A549 (cell line): ENCODE measurements around the gene ANTXR1. TPM values are rescaled to one million over a fixed set of nuclear protein-coding genes. Genes with fewer than 3 reads are reported as not detected.
A peak's percentile ranks its signal among the peaks of the same experiment; 100 is the strongest.

Experiments
- ATAC-seq, 2 experiments: fragments of 200-7000 bp in 1 of 2; fragments of >200 bp in 1 of 2; cut with Nextera tagmentation in 1 of 2; cut with Tn5 transposase in 1 of 2; 3 replicates each; pipeline versions ENCODE4 v1.8.0 to v1.9.1; 2018 to 2020; ENCODE audit warnings: mild to moderate bottlenecking in 1 of 2, moderate library complexity in 1 of 2
- CTCF ChIA-PET: fragments of 300-600 bp; sonication (Branson Sonifier 250); formaldehyde crosslinking; extraction: SDS; loops from one replicate; lab custom pipeline; 2021; ENCODE audit warnings: antibody characterized with exemption, inconsistent platforms; lab: Yijun Ruan, JAX
- POLR2A ChIA-PET: fragments of 350-600 bp; formaldehyde crosslinking; extraction: SDS; loops from one replicate; lab custom pipeline; 2021; ENCODE audit warnings: antibody characterized with exemption, inconsistent platforms; lab: Yijun Ruan, JAX
- DNase-seq, 2 experiments: peaks; one replicate each; pipeline versions ENCODE4 v3.0.0 to v3.0.0-alpha.2; 2011 to 2016; ENCODE audit warnings: low read depth in 1 of 2, low spot score in 1 of 2
- FAIRE-seq: peaks from 2 replicates; lab custom pipeline; 2011; peaks lifted over from hg19 to GRCh38; lab: Jason Lieb, UNC
- H3K27ac ChIP-seq, 2 experiments: fragments of >200 bp; sonication (Bioruptor Twin); formaldehyde crosslinking; 3 replicates each; pipeline ENCODE4 v1.5.1; 2016 to 2017
- H3K4me1 ChIP-seq: fragments of >200 bp; sonication (Bioruptor Twin); formaldehyde crosslinking; 3 replicates; pipeline ENCODE4 v1.6.1; 2016
- H3K4me2 ChIP-seq: fragments of >200 bp; sonication (Bioruptor Twin); formaldehyde crosslinking; 3 replicates; pipeline ENCODE4 v1.6.1; 2016
- H3K4me3 ChIP-seq: fragments of >200 bp; sonication (Bioruptor Twin); formaldehyde crosslinking; 3 replicates; pipeline ENCODE4 v1.5.1; 2016
- H3K9me3 ChIP-seq: fragments of >200 bp; sonication (Bioruptor Twin); formaldehyde crosslinking; 3 replicates; pipeline ENCODE4 v1.6.1; 2016
- BHLHE40 ChIP-seq: IDR thresholded peaks from 2 replicates; pipeline ENCODE4 v1.6.1; 2012; ENCODE audit warnings: low read depth, low read length, inconsistent platforms
- CEBPB ChIP-seq, 2 experiments: fragments of >200 bp in 1 of 2; sonication (Bioruptor Twin) in 1 of 2; formaldehyde crosslinking in 1 of 2; IDR thresholded peaks; 2 replicates each; pipeline ENCODE4 v1.6.1; 2012 to 2016
- CHD2 ChIP-seq: fragments of 150-350 bp; IDR thresholded peaks from 2 replicates; pipeline ENCODE4 v1.6.1; 2014; ENCODE audit warnings: low read length; ENCODE audit not compliant: partially characterized antibody
- FOSL2 ChIP-seq, 2 experiments: fragments of 450-650 bp in 1 of 2; fragments of >200 bp in 1 of 2; sonication (Bioruptor Twin) in 1 of 2; formaldehyde crosslinking; IDR thresholded peaks; 2 replicates each; pipeline versions ENCODE4 v1.5.0 to v1.6.1; 2016 to 2020; ENCODE audit warnings: mild to moderate bottlenecking in 1 of 2, moderate library complexity in 1 of 2
- GATA3 ChIP-seq: IDR thresholded peaks from 2 replicates; pipeline ENCODE4 v1.6.1; 2012; ENCODE audit warnings: borderline replicate concordance
- HEYL ChIP-seq: fragments of 250-450 bp; sonication (Bioruptor Pico); IDR thresholded peaks from 2 replicates; pipeline ENCODE4 v1.8.0; 2021; ENCODE audit warnings: mild to moderate bottlenecking, moderate library complexity
- HOXB5 ChIP-seq: fragments of 250-450 bp; sonication (Bioruptor Pico); IDR thresholded peaks from 2 replicates; pipeline ENCODE4 v1.5.0; 2020; ENCODE audit warnings: mild to moderate bottlenecking, moderate library complexity
- JUN ChIP-seq, 2 experiments: fragments of >200 bp; sonication (Bioruptor Twin); formaldehyde crosslinking; IDR thresholded peaks; 2 replicates in 1 of 2; 3 replicates in 1 of 2; pipeline ENCODE4 v1.6.1; 2016 to 2017
- JUNB ChIP-seq: fragments of >200 bp; sonication (Bioruptor Twin); formaldehyde crosslinking; IDR thresholded peaks from 2 replicates; pipeline ENCODE4 v1.6.1; 2016
- MAFK ChIP-seq: fragments of 450-650 bp; IDR thresholded peaks from 2 replicates; pipeline ENCODE4 v1.6.1; 2014; ENCODE audit not compliant: partially characterized antibody
- NFE2L2 ChIP-seq: fragments of 150-350 bp; conservative IDR thresholded peaks from 2 replicates; pipeline ENCODE4 v1.6.1; 2014; ENCODE audit warnings: low read length
- POLR2A ChIP-seq: IDR thresholded peaks from 2 replicates; pipeline ENCODE4 v1.6.1; 2012; ENCODE audit warnings: mild to moderate bottlenecking, low read length
- ZNF302 ChIP-seq: fragments of 250-450 bp; sonication (Bioruptor Pico); IDR thresholded peaks from 2 replicates; pipeline ENCODE4 v1.9.0; 2021; ENCODE audit warnings: inconsistent platforms, mild to moderate bottlenecking, moderate library complexity
- WGBS: methylation state at CpG from one replicate; pipeline ENCODE4 v1.1.6; 2017; ENCODE audit errors: missing lambda C conversion rate; 5-methylcytosine and 5-hydroxymethylcytosine counted together
- polyA plus RNA-seq, 4 experiments: library from polyadenylated mRNA; depleted of rRNA in 3 of 4; stranded (reverse); fragments of >200 nt; fragmentation: RNase III in 1 of 4; extraction: RNeasy Plus Mini Kit Qiagen cat#74134 plus additional on column Dnase treatment in 1 of 4; gene quantifications; 2 replicates in 3 of 4; 3 replicates in 1 of 4; pipeline ENCODE4 v1.2.3, GENCODE V29; 2011 to 2017
- TF ChIP-seq, protein P1 (sequence below): fragments of 250-450 bp; sonication (Bioruptor Pico); IDR thresholded peaks from 2 replicates; pipeline ENCODE4 v1.5.0; 2020; ENCODE audit warnings: low read depth, mild to moderate bottlenecking, moderate library complexity
- TF ChIP-seq, protein P2 (sequence below): fragments of 150-350 bp; IDR thresholded peaks from 2 replicates; pipeline ENCODE4 v1.6.1; 2014; ENCODE audit warnings: low read depth, mild to moderate bottlenecking, low read length

Gene ANTXR1
- polyA plus RNA-seq, 2 of the 4 experiments (the other 2 are of a cell fraction): 161 to 194 TPM

GRCh38 chr2:69248232-69248631, 235.3 kb downstream of the ANTXR1 start:
- Histone ChIP-seq H3K4me1 (peaks cover 63% of the 10 kb centered on the region), H3K27ac (peak overlapping the region; percentile 73 to 85), H3K4me3 (no peak overlapping the region), H3K9me3 (no peaks in the 10 kb centered on the region), H3K4me2 (peak overlapping the region; percentile 38)
- WGBS: 21% methylated on average over 4 of the region's 4 CpGs
- POLR2A ChIA-PET: interaction anchor here (1.0 kb wide), 1 partner anchor 85 kb away, joined by 3 read pairs; no protein-coding TSS in a partner anchor
- ATAC-seq (peak in 1 of 2 experiments; percentile 56; a peak in 3 of 6 replicates), DNase-seq (peak in 1 of 2 experiments; percentile 71), FAIRE-seq (no peak)
- CTCF ChIA-PET: interaction anchor here (1.6 kb wide), 1 partner anchor 58 kb away, joined by 6 read pairs; no protein-coding TSS in a partner anchor
- TF ChIP-seq JUN (IDR thresholded peaks at IDR 0.05) (0 out of 5 replicates have a peak, but pooled peaks of 1 of the 2 experiments have one; percentile 26), JUNB (0 out of 2 replicates have a peak, but pooled peaks have one; percentile 44), FOSL2 (IDR thresholded peaks at IDR 0.05) (no peak), FOSL2 (CRISPR knock-in tag; IDR thresholded peaks at IDR 0.05) (peak; percentile 79), POLR2A (no peak), HOXB5 (CRISPR knock-in tag) (peak; percentile 55), ZNF302 (no peak), BHLHE40 (no peak), GATA3 (peak; percentile 85), CEBPB (IDR thresholded peaks at IDR 0.05) (peak in 1 of 2 experiments; percentile 27; a peak in 1 of 4 replicates)
- TF ChIP-seq, protein P1, sequence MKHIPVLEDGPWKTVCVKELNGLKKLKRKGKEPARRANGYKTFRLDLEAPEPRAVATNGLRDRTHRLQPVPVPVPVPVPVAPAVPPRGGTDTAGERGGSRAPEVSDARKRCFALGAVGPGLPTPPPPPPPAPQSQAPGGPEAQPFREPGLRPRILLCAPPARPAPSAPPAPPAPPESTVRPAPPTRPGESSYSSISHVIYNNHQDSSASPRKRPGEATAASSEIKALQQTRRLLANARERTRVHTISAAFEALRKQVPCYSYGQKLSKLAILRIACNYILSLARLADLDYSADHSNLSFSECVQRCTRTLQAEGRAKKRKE (CRISPR knock-in tag): peak; percentile 7; the same call in 1 of the 2 replicates

DNA sequence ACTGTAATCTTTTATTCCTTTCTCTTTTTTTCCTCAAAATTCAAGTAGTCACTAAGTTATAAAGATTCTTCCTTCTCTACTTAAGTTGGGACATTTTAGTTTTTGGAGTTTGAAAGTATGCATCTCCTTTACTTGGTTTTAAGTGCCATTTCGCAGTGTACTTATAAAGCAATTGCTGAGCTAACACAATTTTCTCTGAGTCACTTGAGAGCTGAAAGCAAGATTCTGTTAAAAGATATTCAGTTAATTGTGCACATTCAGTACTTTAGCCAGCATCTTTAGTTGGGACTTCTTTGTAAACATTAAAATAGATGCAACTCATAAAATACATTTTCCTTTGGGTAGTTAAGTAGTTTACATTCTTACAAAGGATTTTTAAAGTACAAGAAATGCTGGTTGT, 238.0 kb downstream of the ANTXR1 start:
- TF ChIP-seq CHD2 (no peak), MAFK (peak; percentile 77)
- TF ChIP-seq, all 56 proteins: peak for 1
- Histone ChIP-seq H3K4me1 (peaks cover 86% of the 10 kb centered on the region), H3K27ac (peak overlapping the region; percentile 85 to 88), H3K4me2 (peak overlapping the region; percentile 67; the same call in 2 of the 3 replicates), H3K9me3 (peaks cover 8% of the 10 kb centered on the region), H3K4me3 (no peak overlapping the region)
- ChIA-PET CTCF (interaction anchor here (1.4 to 2.2 kb wide), 2 partner anchors 20 to 55 kb away, joined by 3 to 12 read pairs; no protein-coding TSS in a partner anchor), POLR2A (no interaction called here)
- DNase-seq: no peak
- peak; percentile 43 for FAIRE-seq
- WGBS: 82% methylated on average over 1 of the region's 1 CpG
- no peak for ATAC-seq

- POLR2A ChIA-PET: no interaction called here
Measured at GRCh38 chr2:69251943-69252342, 239.0 kb downstream of the ANTXR1 start.

DNA sequence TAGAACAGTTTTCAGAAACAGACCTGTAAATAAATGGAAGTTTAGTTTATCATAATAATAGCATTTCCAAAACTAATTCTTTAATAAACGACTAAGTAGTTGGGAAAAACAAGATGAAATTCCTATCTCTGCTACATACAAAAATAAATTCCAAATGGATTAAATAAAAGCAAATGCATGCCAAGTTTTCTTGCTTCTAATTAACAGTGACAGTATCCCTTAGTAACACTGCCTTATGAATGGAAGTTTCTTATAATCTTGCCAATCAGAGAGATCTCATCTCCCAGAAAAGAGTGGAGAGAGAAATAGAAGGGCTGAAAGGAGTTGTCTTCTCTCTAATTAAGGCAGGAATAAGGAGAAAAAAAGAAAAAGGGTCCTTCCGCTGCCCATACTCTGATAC, 240.1 kb downstream of the ANTXR1 start:
- no peak for DNase-seq
- H3K9me3 ChIP-seq: peaks cover 28% of the 10 kb centered on the region

More at GRCh38 chr2:69251943-69252342, 239.0 kb downstream of the ANTXR1 start:
- WGBS: 15% methylated on average over 2 of the region's 2 CpGs
- Histone ChIP-seq H3K4me2 (peak overlapping the region; percentile 67), H3K27ac (peak overlapping the region; percentile 85 to 88), H3K4me1 (peaks cover 84% of the 10 kb centered on the region), H3K4me3 (no peak overlapping the region)
- FAIRE-seq (no peak), DNase-seq (peak in 1 of 2 experiments; percentile 37), ATAC-seq (no peak)
- CTCF ChIA-PET: interaction anchor here (0.8 to 1.4 kb wide), 3 partner anchors 16 to 55 kb away, joined by 3 read pairs; no protein-coding TSS in a partner anchor
- peak; percentile 29 for TF ChIP-seq MAFK
- no peak for TF ChIP-seq NFE2L2
- TF ChIP-seq, all 56 proteins: peak for 1
- H3K9me3 ChIP-seq: peaks cover 17% of the 10 kb centered on the region

More for the DNA sequence above, 240.1 kb downstream of the ANTXR1 start:
- ATAC-seq (no peak), FAIRE-seq (peak; percentile 70)
- Histone ChIP-seq H3K4me3 (no peak overlapping the region), H3K4me2 (peak overlapping the region; percentile 67), H3K27ac (peak overlapping the region; percentile 85 to 91), H3K4me1 (peaks cover 74% of the 10 kb centered on the region)
- WGBS: 31% methylated on average over 2 of the region's 2 CpGs
- ChIA-PET CTCF (interaction anchor here (1.1 kb wide), 1 partner anchor 114 kb away, joined by 3 read pairs; no protein-coding TSS in a partner anchor), POLR2A (interaction anchor here (1.1 kb wide), 1 partner anchor 238 kb away, joined by 4 read pairs; no protein-coding TSS in a partner anchor)
- TF ChIP-seq, protein P2, sequence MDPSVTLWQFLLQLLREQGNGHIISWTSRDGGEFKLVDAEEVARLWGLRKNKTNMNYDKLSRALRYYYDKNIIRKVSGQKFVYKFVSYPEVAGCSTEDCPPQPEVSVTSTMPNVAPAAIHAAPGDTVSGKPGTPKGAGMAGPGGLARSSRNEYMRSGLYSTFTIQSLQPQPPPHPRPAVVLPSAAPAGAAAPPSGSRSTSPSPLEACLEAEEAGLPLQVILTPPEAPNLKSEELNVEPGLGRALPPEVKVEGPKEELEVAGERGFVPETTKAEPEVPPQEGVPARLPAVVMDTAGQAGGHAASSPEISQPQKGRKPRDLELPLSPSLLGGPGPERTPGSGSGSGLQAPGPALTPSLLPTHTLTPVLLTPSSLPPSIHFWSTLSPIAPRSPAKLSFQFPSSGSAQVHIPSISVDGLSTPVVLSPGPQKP: no peak
- TF ChIP-seq HEYL (CRISPR knock-in tag): 0 out of 2 replicates have a peak, but pooled peaks have one; percentile 30
